ENCODE data around the gene TMEM37.

The TMEM37 gene

DNA sequence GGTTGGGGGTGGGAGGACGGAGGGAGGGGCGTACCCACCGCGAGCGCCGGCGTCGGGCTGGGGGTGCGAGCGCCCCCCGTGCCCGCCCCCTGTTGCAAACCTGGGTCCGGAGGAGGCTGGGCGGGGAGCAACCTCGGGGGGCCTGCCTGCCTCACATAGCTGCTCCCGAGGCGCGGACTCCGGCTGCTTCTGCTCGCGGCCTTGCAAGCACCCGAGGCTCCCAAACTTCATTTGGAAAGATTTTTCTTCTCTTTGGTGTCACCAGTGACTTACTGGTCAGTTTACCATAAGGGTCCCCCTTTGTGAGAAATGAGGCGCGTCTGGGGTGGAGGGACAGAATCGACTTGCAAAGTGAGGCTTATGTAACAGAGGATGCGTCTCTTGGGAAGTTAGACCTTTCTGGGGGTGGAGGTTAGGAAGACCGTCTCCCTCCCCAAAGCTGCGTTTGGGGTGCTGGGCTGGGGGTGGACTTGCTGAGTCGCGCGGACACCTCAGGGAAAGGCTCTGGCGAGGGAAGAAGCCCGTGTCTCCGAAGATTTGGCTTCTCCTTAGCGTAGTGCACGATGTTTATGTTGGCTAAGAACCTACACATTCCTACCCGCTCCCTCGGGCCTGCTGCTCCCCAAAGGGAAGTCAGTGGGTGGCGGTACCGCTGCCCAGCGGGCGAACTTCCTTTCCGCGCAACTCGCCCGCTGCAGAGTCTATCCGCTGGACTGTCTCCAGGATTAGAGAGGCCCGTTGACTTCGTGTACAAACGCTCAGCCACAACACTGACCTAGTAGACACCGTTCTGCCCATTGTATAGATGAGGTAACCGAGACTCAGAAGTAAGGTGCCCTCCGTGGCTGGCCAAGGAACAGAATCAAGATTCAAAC, 559 bp downstream of the TMEM37 start:
- DNase-seq (ENCODE audit: insufficient read length, low spot score) = no peak
- no peak for FAIRE-seq

DNA sequence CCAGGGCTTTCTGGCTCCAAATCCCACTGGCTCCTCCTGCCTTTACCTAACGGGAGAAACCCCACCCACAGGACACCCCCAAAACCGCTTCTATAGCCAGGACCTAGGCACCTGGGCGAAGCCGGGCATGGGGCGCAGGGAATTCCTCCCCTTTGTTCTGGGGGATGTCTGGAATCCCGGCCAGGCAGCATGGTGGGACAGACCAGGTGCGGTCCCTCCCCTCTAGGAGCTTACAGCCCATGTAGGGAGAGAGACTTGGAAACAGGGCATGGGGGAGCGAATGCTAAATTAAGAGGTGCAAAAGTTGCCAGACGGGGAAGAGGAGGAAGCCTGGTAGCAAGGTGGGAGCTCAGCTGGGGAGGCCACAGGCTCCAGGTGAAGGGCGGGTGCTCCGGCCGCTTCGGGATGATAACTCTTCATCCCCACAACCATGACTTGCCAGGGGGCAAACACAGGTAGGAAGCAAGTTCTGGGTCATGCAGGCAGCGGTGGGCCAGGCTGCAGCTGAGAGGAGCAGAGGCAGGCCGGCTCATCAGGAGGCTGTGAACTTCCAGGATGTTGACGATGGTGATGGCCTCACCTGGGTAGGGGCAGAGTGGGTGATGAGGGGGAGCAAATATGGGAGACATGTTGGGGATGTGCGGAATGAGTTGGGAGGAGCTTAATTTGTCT, 1.3 kb downstream of the TMEM37 start:
- FAIRE-seq = no peak
- DNase-seq (ENCODE audit: insufficient read length, low spot score) = no peak

DNA sequence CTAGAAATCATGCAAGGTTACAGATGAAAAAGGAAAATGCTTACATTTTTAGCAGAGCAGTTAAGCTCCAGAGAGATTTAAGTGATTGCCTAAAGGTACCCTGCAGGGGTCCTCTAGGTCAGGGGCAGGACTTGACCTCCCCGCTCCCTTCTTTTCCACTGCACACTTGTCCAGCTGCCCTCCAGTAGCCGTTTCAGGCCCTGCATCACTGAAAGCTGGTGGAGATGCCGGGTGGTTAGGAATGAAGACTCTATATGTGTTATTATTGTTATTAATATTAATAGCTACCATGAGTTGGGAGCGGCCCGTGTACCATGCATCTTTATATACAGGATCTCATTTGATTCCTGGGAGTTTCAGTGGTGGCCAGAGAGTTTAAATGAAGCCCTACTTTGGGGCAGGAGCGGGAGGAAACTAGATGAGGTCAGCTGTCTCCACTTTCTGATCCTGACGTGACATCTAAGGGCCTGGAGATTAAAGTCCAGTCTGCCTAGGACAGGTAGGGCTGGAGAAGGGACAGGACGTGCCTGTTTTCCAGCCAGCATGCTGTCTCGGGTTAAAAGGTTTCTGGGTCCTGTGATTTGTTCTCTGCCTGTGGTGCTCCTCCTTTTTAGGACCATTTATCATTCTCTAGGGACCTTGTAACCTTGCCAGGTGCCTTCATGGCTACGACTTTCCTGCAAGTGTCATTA, 2.1 kb downstream of the TMEM37 start:
- FAIRE-seq (no peak), DNase-seq (ENCODE audit: insufficient read length, low spot score) (no peak)

DNA sequence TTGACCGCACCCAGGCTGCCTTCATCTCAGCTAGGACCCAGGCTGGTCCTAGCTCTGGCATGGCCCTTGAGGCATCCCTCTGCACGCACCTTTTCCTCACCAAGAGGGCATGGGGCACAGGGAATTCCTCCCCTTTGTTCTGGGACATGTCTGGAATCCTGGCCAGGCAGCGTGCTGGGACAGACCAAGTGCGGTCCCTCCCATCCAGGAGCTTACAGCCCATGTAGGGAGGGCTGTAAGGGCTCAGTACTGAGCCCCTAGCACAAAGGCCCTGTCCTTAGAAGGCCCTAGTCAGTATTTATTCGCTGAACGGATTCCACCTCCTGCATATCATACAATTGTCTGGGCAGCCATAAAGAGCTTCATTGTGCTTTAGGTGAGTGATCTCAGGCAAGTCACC, 3.0 kb downstream of the TMEM37 start:
- DNase-seq (ENCODE audit: insufficient read length, low spot score) = no peak
- no peak for FAIRE-seq

DNA sequence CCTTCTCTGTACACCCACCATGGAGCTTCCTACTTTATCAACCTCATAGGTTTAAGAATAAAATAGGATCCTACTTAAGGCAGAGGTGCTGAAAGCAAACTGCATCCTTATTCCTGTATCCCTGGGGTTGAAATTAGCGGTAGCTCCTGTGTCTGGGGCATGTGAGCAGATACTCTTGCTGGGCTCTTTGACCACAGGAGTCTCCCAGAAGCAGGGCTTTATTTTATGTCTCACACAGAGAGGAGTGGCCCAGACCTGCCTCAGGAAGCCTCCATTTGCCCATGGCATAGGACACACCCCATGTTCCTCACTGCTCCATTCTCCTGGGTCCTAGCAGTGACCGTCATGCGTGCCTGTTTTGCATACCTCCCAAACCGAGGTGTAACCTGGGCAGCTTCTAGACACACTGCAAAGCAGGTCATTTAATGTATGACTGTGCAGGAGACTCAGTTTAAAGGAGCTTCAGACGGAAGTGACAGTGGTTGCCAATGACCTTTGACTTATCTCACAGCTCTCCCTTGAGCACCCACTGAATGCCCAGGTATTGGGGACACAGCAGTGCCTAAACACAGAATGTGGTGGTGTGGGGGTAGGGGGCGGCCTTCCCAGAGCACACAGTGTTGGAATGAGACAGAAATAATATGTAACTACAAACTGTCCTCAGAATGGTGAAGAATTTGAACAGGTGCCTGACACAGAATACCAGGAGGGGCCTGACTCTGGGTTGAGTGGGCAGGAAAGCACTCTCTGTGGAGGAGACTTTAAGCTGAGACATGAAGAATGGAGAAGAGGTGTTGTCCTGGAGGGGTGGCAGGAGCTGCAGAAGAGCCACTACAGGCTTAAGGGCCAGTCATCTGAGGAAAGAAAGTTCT, 3.7 kb downstream of the TMEM37 start:
- FAIRE-seq = no peak
- no peak for DNase-seq (ENCODE audit: insufficient read length, low spot score)

DNA sequence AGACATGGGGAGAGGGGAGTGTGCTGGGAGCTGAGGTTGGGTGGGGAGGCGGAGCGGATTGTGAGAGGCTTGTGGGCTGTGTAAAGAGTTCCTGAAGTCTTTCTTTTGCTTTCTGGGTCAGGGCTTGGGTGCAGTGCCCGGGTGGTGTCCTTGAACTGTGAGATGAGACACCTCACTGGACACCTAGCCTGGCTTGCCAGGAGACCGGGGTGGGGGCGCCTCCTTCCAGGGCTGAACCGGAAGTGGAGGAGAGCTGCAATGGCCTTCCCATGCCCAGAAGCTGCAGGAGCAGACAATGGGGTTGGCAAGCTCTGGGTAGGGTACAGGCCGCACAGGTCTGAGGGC, 4.3 kb downstream of the TMEM37 start:
- no peak for FAIRE-seq
- no peak for DNase-seq (ENCODE audit: insufficient read length, low spot score)

DNA sequence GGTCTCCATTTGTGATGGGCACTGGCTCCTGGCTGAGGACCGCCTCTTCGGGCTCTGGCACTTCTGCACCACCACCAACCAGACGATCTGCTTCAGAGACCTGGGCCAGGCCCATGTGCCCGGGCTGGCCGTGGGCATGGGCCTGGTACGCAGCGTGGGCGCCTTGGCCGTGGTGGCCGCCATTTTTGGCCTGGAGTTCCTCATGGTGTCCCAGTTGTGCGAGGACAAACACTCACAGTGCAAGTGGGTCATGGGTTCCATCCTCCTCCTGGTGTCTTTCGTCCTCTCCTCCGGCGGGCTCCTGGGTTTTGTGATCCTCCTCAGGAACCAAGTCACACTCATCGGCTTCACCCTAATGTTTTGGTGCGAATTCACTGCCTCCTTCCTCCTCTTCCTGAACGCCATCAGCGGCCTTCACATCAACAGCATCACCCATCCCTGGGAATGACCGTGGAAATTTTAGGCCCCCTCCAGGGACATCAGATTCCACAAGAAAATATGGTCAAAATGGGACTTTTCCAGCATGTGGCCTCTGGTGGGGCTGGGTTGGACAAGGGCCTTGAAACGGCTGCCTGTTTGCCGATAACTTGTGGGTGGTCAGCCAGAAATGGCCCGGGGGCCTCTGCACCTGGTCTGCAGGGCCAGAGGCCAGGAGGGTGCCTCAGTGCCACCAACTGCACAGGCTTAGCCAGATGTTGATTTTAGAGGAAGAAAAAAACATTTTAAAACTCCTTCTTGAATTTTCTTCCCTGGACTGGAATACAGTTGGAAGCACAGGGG, 5.5 kb downstream of the TMEM37 start:
- DNase-seq (ENCODE audit: insufficient read length, low spot score) (no peak), FAIRE-seq (no peak)

DNA sequence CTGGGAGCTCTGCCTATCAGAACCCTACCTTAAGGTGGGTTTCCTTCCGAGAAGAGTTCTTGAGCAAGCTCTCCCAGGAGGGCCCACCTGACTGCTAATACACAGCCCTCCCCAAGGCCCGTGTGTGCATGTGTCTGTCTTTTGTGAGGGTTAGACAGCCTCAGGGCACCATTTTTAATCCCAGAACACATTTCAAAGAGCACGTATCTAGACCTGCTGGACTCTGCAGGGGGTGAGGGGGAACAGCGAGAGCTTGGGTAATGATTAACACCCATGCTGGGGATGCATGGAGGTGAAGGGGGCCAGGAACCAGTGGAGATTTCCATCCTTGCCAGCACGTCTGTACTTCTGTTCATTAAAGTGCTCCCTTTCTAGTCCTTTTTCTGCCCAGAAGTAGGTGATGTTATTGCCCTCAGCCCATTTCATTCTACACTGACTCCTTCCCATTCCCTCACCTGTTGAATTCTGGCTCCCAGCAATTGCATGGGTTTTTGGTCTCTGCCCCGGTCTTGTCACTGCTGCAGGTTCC, 6.5 kb downstream of the TMEM37 start:
- FAIRE-seq = no peak
- no peak for DNase-seq (ENCODE audit: insufficient read length, low spot score)

DNA sequence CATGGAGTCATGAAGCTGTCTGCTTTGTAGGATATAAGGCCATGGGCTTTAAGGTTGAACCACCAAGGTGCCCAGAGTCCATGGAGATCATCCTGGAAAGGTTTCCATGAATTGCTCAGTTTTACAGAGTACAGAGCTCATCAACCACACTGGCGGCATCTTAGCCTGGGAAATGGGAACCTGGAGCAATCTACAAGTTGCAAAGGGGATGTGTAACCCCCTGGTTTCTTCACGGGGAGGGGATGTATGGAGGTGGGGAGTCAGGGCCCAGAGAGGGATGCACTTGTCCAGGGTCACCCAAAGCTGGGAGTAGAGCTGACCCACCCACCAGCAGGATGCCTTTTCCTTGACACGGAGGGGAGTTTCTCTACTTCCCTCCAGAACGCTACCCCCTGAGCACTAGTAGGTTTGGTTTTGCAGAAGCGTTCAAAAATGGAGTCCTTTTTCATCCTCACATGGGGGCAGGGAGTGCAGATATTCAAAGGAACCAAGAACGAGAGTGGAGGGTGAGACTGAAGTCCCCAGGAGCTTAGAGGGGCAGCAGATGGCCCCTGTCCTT, 7.2 kb downstream of the TMEM37 start:
- no peak for DNase-seq (ENCODE audit: insufficient read length, low spot score)
- FAIRE-seq = no peak

DNA sequence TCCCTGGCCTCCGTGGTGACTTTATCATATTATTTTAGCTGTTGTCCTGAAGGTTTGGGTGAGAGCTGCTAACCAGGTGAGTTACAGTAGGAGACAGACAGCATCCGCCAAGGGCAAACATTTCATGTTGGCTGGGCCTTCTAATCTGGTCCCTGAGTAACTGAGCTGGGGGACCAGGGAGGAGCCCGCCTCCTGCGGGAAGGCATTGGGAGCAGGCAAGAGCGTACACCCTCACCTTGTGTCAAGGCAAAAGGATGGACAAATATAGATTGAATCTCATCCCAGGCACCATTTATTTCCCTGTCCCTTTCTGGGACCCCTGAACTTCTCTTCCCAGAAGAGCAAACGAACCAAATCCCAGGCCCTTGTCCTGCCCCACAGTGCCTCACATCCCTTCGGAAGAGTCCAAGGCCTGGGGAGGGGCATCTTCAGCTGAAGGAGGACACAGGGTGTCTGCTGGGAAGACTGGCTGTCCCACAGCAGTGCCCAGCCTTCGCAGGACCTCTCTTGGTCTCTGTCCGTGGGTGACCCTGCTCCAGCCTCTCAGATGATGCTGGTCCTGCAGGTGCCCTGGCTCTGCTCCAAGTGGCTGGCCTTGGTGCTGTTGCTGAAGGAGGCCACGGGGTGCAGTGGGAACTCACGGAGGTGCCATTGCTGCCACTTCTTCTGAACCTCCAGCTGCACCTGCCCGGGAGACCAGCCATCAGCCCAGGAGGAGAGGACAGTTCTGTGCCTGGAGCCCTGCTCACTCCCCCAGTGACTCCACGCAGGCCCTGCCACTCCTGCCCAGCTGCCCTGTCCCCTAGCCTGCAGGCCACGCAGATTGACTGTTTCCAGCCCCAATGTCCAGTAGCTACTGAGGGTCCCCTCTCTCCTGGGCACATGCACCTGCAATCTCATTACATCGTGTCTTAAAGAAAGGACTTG, 8.2 kb downstream of the TMEM37 start:
- FAIRE-seq (no peak), DNase-seq (ENCODE audit: insufficient read length, low spot score) (no peak)

DNA sequence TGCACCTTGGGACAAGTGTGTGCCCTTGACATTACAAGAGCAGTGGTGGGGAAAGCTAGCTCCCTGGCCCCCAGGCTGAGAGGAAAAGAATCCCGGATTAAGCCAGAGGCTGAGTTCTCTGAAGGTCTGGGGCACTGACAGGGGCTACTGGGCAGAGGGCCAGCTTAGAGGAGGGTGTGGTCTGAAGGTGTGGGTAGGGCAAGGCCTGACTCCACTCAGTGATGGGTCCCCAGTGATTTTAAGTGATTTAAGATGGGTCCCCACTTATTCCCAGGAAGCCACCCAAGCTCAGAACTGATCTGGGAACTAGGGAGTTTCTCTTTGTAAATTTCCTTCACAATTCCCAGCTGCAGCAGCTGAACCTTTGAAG, 8.8 kb downstream of the TMEM37 start:
- FAIRE-seq (no peak), DNase-seq (ENCODE audit: insufficient read length, low spot score) (no peak)

DNA sequence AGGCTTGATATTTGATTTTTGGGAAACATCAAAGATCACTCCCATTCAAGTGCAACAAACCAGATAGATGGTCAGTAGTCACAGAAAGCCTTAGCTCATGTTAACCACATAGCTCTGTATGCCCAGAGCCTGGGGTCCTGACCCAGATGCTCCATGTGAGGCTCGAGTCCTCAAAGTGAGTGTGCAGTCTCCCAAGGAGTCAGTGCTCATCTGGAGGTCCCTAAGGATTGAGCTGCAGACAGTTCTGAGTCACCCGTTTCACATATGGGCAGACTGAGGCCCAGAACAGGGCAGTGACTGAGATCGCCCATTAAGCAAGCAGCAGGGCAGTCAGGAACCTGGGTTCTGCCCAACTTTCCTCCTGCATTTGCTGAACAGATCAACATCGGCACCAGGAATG, 9.2 kb downstream of the TMEM37 start:
- FAIRE-seq = no peak
- DNase-seq (ENCODE audit: insufficient read length, low spot score) = no peak

DNA sequence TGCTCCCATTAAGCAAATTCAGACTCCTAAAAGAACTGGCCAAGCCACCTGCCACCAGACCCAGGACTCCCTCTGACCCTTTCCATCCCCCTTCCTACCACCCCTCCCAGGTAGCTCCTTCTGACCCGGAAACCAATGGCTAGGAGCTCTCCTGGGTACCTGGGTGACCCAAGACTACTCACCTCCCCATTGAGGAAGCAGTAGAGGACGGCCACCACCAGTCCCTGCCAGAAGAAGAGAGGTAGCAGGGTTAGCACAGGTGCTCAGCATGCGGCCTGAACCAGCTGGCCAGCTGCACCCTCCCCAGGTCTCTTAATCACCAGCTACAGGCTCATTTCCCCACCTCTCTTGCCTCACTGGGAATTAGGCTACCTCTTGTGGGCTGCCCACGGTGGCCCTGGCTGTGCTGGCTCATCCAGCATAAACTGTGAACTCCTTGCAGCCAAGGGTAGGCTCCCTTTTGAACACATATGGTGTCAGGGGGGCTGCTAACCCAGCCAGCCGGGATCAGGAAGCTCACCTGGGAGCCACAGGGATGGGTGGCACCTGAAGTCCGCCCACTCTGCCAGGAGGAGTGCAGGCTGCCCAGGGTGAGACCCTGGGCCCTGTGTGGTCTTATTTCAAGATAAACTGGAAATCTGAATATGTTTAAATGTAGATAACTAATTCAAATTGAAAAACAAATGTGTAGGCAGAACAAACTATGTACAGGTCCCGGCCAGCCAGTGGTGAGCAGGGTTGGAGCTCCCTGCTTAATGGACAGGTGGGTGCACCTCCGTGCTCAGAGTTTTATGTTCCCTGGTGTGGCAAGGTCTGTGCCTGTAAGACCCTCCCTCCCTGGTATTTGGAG, 9.9 kb downstream of the TMEM37 start:
- DNase-seq (ENCODE audit: insufficient read length, low spot score) (no peak), FAIRE-seq (no peak)

DNA sequence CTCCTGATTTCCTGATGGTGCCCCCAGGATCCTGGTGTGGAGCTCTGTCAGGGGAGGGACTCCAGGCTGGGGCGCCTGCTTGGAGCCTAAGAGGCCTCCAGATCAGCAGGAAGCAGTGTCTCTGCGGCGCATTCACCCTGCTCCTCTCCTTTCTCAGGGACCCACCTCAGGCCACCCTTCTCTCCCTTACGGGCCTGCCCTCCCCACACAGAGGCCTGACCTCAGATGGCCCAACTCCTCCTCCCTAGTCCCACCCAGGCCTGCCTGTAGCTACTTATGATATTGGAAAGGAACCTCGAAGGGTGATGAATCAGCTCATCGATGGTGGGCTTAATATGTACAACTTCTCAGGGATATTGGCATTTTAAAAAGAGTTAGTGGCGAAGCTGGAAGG, 10.6 kb downstream of the TMEM37 start:
- no peak for FAIRE-seq
- DNase-seq (ENCODE audit: insufficient read length, low spot score) = no peak

DNA sequence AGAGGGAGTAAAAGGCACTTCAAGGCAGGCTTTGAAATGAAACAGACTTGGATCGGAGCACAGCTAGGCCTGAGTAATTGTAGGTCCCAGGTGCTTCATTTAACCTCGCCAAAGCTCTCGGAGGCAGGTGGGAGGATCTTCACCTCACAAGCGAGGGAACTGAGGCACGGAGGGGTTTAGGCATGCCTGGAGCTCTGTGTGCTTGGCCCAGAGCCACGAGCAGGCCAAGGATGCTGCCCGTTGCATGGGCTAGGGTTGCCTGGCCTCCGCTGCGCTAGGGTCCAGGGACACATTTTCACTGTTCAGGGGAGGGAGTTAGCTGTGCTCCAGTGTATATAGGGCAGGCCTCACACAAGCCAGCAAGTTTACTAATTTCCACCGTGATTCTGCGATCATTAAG, 11.2 kb downstream of the TMEM37 start:
- no peak for DNase-seq (ENCODE audit: insufficient read length, low spot score)
- no peak for FAIRE-seq

DNA sequence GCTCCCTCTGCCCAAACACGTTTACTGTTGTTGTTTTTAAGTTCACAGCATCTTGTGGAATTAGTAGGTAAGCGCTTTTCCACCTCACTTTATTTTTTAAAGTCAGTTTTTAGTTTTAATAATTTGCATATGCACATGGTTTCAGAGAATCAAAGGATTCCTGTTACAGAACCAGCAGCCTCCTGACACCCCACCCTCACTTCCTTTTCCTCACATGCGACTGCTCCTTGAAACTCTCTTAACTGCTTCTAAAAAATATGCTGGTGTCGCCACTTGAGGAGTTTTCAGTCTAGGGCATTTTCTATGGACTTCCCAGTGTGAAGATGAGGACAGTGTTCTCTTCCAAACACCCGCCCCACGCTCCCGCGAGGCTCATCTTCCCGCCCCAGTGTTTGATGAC, 14.4 kb downstream of the TMEM37 start:
- FAIRE-seq (no peak), DNase-seq (ENCODE audit: insufficient read length, low spot score) (no peak)

DNA sequence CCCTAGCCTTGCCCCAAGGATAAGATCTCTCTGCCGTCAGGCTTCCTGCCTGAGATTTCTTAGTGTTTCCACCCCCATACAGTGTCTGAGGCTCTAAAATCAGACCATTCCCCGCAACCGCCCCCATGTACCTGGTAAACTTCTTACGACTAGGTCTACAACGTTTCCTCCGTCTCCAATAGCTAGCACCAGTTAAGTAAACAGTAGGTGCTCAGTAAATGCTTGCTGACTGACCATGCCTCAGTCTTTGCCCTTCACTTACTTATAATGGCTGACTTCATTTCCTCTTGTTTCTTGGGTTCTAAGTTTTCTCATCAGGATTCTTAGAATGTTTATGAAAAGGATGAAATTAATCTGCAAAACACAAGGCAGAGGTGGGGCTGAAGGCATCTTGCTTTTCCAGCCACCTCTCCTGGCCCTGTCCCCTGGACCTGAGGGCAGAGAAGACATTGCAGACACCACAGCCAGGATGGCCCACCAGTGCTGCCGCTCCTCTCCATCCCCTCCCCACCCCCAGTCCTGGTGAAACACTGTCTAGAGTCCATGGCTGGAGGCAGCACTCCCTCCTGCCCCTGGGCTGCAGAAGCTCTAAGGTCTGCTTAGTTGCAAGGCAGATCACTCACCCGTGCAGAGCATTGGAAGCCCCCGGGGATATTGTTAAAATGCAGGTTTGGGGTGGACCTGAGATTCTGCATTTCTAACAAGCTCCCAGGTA, 16.9 kb downstream of the TMEM37 start:
- FAIRE-seq (no peak), DNase-seq (ENCODE audit: insufficient read length, low spot score) (no peak)

All from HTR-8/SVneo (cell line).